ENCODE results near the gene TMEM208.

The TMEM208 gene

GRCh38 chr16:67237396-67238277, 10.7 kb downstream of the TMEM208 start:
- DNase-seq (ENCODE audit: low spot score), result no peak

GRCh38 chr16:67238278-67238575, 11.3 kb downstream of the TMEM208 start:
- no peak for DNase-seq (ENCODE audit: low spot score)

- DNase-seq (ENCODE audit: low spot score), result no peak
These were observed 12.0 kb downstream of the TMEM208 start for GRCh38 chr16:67238806-67239470.

GRCh38 chr16:67240506-67240905, 13.6 kb downstream of the TMEM208 start:
- DNase-seq (ENCODE audit: low spot score), result no peak

GRCh38 chr16:67241008-67241900, 14.3 kb downstream of the TMEM208 start:
- DNase-seq (ENCODE audit: low spot score), result no peak

- DNase-seq (ENCODE audit: low spot score), result no peak
These were observed 15.3 kb downstream of the TMEM208 start for GRCh38 chr16:67242138-67242730.

GRCh38 chr16:67243481-67243880, 16.6 kb downstream of the TMEM208 start:
- no peak for DNase-seq (ENCODE audit: low spot score)

GRCh38 chr16:67244387-67245185, 17.7 kb downstream of the TMEM208 start:
- DNase-seq (ENCODE audit: low spot score), result peak; percentile 92

- no peak for DNase-seq (ENCODE audit: low spot score)
These were observed 18.3 kb downstream of the TMEM208 start for GRCh38 chr16:67245186-67245585.

- DNase-seq (ENCODE audit: low spot score), result no peak
These were observed 18.7 kb downstream of the TMEM208 start for GRCh38 chr16:67245674-67246080.

GRCh38 chr16:67246081-67246755, 19.3 kb downstream of the TMEM208 start:
- DNase-seq (ENCODE audit: low spot score), result peak; percentile 51

- peak; percentile 39 for DNase-seq (ENCODE audit: low spot score)
These were observed 19.8 kb downstream of the TMEM208 start for GRCh38 chr16:67246756-67247191.

GRCh38 chr16:67247192-67248072, 20.5 kb downstream of the TMEM208 start, which contains the start of gene FHOD1:
Gene FHOD1, minus strand, starts transcription at chr16:67247481. Its CDS starts 71 bp downstream, at chr16:67247410.
- DNase-seq (ENCODE audit: low spot score), result peak; percentile 99

- DNase-seq (ENCODE audit: low spot score), result no peak
These were observed 21.1 kb downstream of the TMEM208 start for GRCh38 chr16:67248073-67248400.

- DNase-seq (ENCODE audit: low spot score), result no peak
These were observed 21.7 kb downstream of the TMEM208 start, which contains the start of gene SLC9A5 for GRCh38 chr16:67248401-67249177. Gene SLC9A5, plus strand, starts transcription at chr16:67248979. Its CDS starts 36 bp downstream, at chr16:67249015.

- DNase-seq (ENCODE audit: low spot score), result no peak
These were observed 22.5 kb downstream of the TMEM208 start for GRCh38 chr16:67249178-67250044.

GRCh38 chr16:67250045-67250327, 23.1 kb downstream of the TMEM208 start:
- DNase-seq (ENCODE audit: low spot score), result no peak

All from activated CD4-positive, alpha-beta T cell treated with anti-CD3 and anti-CD28 coated beads, Interleukin-2, Interleukin-4, amounts not matched to agents 100 ng/mL and 50 ng/mL, durations not matched to agents 16 hours and 8 hours (primary cell).